Smooth muscle cell (in vitro differentiated cells): ENCODE data around the gene TMEM95. TPM values are rescaled to one million over a fixed set of nuclear protein-coding genes. Genes with fewer than 3 reads are reported as not detected.

Experiments used
- DNase-seq: peaks from one replicate; lab custom pipeline; 2025; ENCODE audit not compliant: unreplicated experiment; lab: John Stamatoyannopoulos, UW
- H2AFZ ChIP-seq: fragments of 200-600 bp; sonication (generic); 2 replicates; pipeline ENCODE4 v1.6.0; 2016; ENCODE audit warnings: antibody characterized with exemption, low read depth, mild to moderate bottlenecking
- H3F3A ChIP-seq: fragments of 200-600 bp; sonication (generic); 2 replicates; pipeline ENCODE4 v1.6.0; 2017; ENCODE audit warnings: antibody characterized with exemption, low read depth
- H3K27ac ChIP-seq: fragments of 200-600 bp; sonication (generic); 2 replicates; pipeline ENCODE4 v1.5.1; 2016; ENCODE audit warnings: low read depth, mild to moderate bottlenecking
- H3K27me3 ChIP-seq: fragments of 200-600 bp; sonication (generic); 2 replicates; pipeline ENCODE4 v1.6.1; 2016; ENCODE audit warnings: low read depth, mild to moderate bottlenecking
- H3K36me3 ChIP-seq: fragments of 200-600 bp; sonication (generic); 2 replicates; pipeline ENCODE4 v1.5.1; 2016; ENCODE audit warnings: low read depth
- H3K4me1 ChIP-seq: fragments of 200-600 bp; sonication (generic); 2 replicates; pipeline ENCODE4 v1.5.1; 2016; ENCODE audit warnings: low read depth
- H3K4me2 ChIP-seq: fragments of 200-600 bp; sonication (generic); 2 replicates; pipeline ENCODE4 v1.6.0; 2016; ENCODE audit warnings: mild to moderate bottlenecking
- H3K4me3 ChIP-seq: fragments of 200-600 bp; sonication (generic); 2 replicates; pipeline ENCODE4 v1.5.1; 2016; ENCODE audit warnings: mild to moderate bottlenecking
- H3K79me2 ChIP-seq: fragments of 200-600 bp; sonication (generic); 2 replicates; pipeline ENCODE4 v1.6.0; 2016; ENCODE audit warnings: low read depth, mild to moderate bottlenecking
- H3K9ac ChIP-seq: fragments of 200-600 bp; sonication (generic); 2 replicates; pipeline ENCODE4 v1.6.0; 2016; ENCODE audit warnings: low read depth
- H3K9me3 ChIP-seq: fragments of 200-600 bp; sonication (generic); replicated peaks from 2 replicates; pipeline ENCODE4 v1.5.1; 2016; ENCODE audit warnings: low read depth
- H4K20me1 ChIP-seq: fragments of 200-600 bp; sonication (generic); 2 replicates; pipeline ENCODE4 v1.6.0; 2016; ENCODE audit warnings: low read depth
- WGBS: methylation state at CpG from one replicate; pipeline ENCODE4 v1.1.7; 2016; ENCODE audit warnings: low lambda C conversion rate; 5-methylcytosine and 5-hydroxymethylcytosine counted together
- polyA plus RNA-seq: library from polyadenylated mRNA; unstranded; fragments of >200 nt; fragmentation: Nextera tagmentation; extraction: Ambion mirVana; gene quantifications from 2 replicates; pipeline ENCODE4 v1.2.1, GENCODE V29; 2016
- total RNA-seq: library from RNA; depleted of rRNA; stranded (reverse); fragments of >200 nt; gene quantifications from 2 replicates; pipeline ENCODE4 v1.2.3, GENCODE V29; 2014
- TF ChIP-seq, protein P1 (sequence below): fragments of 200-600 bp; sonication (generic); IDR thresholded peaks from 2 replicates; pipeline ENCODE4 v1.5.1; 2017; ENCODE audit warnings: borderline replicate concordance, mild to moderate bottlenecking, antibody characterized with exemption; ENCODE audit not compliant: insufficient read depth, poor library complexity, severe bottlenecking

The TMEM95 gene
- total and polyA plus RNA-seq, 2 experiments from 2014 or later: not detected

- Histone ChIP-seq H3F3A (peaks cover 4% of the 10 kb centered on the region), H3K36me3 (no peaks in the 10 kb centered on the region), H3K27ac (peak within 1 kb of the TSS; percentile 77), H3K9me3 (no peaks in the 10 kb centered on the region), H4K20me1 (peaks cover 23% of the 10 kb centered on the region), H3K79me2 (peaks cover 12% of the 10 kb centered on the region), H3K9ac (peak within 1 kb of the TSS; percentile 83), H3K27me3 (no peaks in the 10 kb centered on the region), H3K4me1 (peaks cover 16% of the 10 kb centered on the region), H3K4me3 (peak within 1 kb of the TSS; percentile 91), H3K4me2 (peak within 1 kb of the TSS; percentile 89), H2AFZ (peak within 1 kb of the TSS; percentile 80)
- WGBS: under 1% methylated on average over 46 of the region's 49 CpGs
- DNase-seq: peak; percentile 100
- TF ChIP-seq, protein P1, sequence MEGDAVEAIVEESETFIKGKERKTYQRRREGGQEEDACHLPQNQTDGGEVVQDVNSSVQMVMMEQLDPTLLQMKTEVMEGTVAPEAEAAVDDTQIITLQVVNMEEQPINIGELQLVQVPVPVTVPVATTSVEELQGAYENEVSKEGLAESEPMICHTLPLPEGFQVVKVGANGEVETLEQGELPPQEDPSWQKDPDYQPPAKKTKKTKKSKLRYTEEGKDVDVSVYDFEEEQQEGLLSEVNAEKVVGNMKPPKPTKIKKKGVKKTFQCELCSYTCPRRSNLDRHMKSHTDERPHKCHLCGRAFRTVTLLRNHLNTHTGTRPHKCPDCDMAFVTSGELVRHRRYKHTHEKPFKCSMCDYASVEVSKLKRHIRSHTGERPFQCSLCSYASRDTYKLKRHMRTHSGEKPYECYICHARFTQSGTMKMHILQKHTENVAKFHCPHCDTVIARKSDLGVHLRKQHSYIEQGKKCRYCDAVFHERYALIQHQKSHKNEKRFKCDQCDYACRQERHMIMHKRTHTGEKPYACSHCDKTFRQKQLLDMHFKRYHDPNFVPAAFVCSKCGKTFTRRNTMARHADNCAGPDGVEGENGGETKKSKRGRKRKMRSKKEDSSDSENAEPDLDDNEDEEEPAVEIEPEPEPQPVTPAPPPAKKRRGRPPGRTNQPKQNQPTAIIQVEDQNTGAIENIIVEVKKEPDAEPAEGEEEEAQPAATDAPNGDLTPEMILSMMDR: no peak
Observed at GRCh38 chr17:7403977-7404736, 49.2 kb downstream of the TMEM95 start, which contains the start of gene TMEM256. Gene TMEM256, minus strand, starts transcription at chr17:7404097. Its CDS starts 13 bp downstream, at chr17:7404084.

- Histone ChIP-seq H2AFZ (peak overlapping the region; percentile 80), H4K20me1 (peaks cover 23% of the 10 kb centered on the region), H3K4me2 (peak overlapping the region; percentile 89), H3K9ac (peak overlapping the region; percentile 83), H3K4me1 (peaks cover 16% of the 10 kb centered on the region), H3K79me2 (peaks cover 12% of the 10 kb centered on the region), H3F3A (peaks cover 4% of the 10 kb centered on the region), H3K27me3 (no peaks in the 10 kb centered on the region), H3K9me3 (no peaks in the 10 kb centered on the region), H3K36me3 (no peaks in the 10 kb centered on the region), H3K27ac (peak overlapping the region; percentile 47), H3K4me3 (peak overlapping the region; percentile 91)
- WGBS: under 1% methylated on average over 34 of the region's 65 CpGs
- TF ChIP-seq, protein P1: no peak
- DNase-seq: no peak
Observed at GRCh38 chr17:7404737-7405349, 49.9 kb downstream of the TMEM95 start.

DNA sequence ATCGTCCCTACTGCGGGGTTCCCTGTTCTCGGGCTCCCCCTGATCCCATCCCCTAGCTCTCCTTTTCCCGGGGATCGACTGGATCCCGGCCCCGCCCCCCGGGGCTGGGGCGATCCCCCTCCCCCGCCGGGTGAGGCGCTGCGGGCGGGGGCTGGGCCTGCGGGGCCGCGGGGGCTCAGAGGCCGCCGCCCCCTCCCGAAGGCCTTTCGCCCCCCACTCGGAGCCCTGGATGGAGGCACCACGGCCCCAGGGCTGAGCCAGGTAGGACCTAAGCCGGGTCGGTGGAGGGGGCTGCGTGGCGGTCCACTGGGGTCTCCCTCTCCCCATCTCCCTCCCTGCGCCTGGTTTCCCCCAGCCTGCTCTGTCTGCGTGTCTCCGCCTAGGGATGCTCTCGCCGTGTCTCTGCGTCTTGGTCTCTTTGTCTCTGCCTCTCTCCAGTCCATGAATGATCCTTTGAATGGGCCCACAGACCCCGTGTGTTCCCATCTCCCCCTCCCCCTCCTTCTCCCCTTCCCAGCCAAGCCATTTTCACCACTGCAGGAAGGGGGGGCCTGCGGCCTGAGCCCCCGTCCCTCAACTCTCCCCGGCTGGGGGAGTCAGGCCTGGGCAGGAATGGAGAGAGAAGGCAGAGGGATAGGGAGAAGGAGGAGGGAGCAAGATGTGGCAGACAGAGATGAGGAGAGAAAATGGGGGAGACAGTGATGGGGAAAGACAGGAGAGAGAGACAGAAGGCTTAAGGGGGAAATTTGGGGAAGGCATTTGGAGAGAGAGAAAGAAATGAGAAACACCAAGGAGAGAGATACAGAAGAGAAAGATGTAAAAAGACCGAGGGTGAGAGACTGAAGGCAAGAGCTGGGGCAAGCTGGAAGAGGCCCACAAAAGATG lies 50.6 kb downstream of the TMEM95 start:
- Histone ChIP-seq H3K27ac (peak overlapping the region; percentile 47), H3K4me1 (peaks cover 16% of the 10 kb centered on the region), H3K4me2 (peak overlapping the region; percentile 89), H2AFZ (peak overlapping the region; percentile 80), H3F3A (peaks cover 4% of the 10 kb centered on the region), H3K9ac (peak overlapping the region; percentile 83), H3K27me3 (no peaks in the 10 kb centered on the region), H4K20me1 (peaks cover 23% of the 10 kb centered on the region), H3K9me3 (no peaks in the 10 kb centered on the region), H3K79me2 (peaks cover 12% of the 10 kb centered on the region), H3K36me3 (no peaks in the 10 kb centered on the region), H3K4me3 (peak overlapping the region; percentile 91)
- no peak for DNase-seq
- 3% methylated on average over 14 of the region's 38 CpGs for WGBS
- TF ChIP-seq, protein P1: no peak
